GM23248 (cell line): ENCODE data around the gene ELMO1. TPM values are rescaled to one million over a fixed set of nuclear protein-coding genes. Genes with fewer than 3 reads are reported as not detected.

Experiments
- DNase-seq: peaks from one replicate; pipeline ENCODE4 v3.0.0-alpha.2; 2015
- H2AFZ ChIP-seq: fragments of 200-600 bp; sonication (generic); 2 replicates; pipeline ENCODE4 v1.6.1; 2016; ENCODE audit warnings: antibody characterized with exemption
- H3F3A ChIP-seq: fragments of 200-600 bp; sonication (generic); 2 replicates; pipeline ENCODE4 v1.6.1; 2016; ENCODE audit warnings: mild to moderate bottlenecking, antibody characterized with exemption, mixed run types; ENCODE audit not compliant: insufficient read depth
- H3K27ac ChIP-seq: fragments of 200-600 bp; sonication (generic); 2 replicates; pipeline ENCODE4 v1.5.1; 2016; ENCODE audit warnings: mild to moderate bottlenecking
- H3K27me3 ChIP-seq: fragments of 200-600 bp; sonication (generic); replicated peaks from 2 replicates; pipeline ENCODE4 v1.6.1; 2016; ENCODE audit warnings: mild to moderate bottlenecking; ENCODE audit not compliant: insufficient read depth
- H3K36me3 ChIP-seq: fragments of 200-600 bp; sonication (generic); 2 replicates; pipeline ENCODE4 v1.6.1; 2016; ENCODE audit warnings: low read depth, mild to moderate bottlenecking
- H3K4me1 ChIP-seq: fragments of 200-600 bp; sonication (generic); 2 replicates; pipeline ENCODE4 v1.6.1; 2016; ENCODE audit warnings: mild to moderate bottlenecking; ENCODE audit not compliant: insufficient read depth
- H3K4me2 ChIP-seq: fragments of 200-600 bp; sonication (generic); one replicate; pipeline ENCODE4 v1.6.1; 2016; ENCODE audit warnings: mild to moderate bottlenecking; ENCODE audit not compliant: unreplicated experiment
- H3K4me3 ChIP-seq: fragments of 200-600 bp; sonication (generic); 2 replicates; pipeline ENCODE4 v1.5.1; 2016; ENCODE audit warnings: mild to moderate bottlenecking
- H3K79me2 ChIP-seq: fragments of 200-600 bp; sonication (generic); 2 replicates; pipeline ENCODE4 v1.6.1; 2016; ENCODE audit warnings: mild to moderate bottlenecking; ENCODE audit not compliant: insufficient read depth
- H3K9ac ChIP-seq: fragments of 200-600 bp; sonication (generic); 2 replicates; pipeline ENCODE4 v1.6.1; 2016; ENCODE audit warnings: mild to moderate bottlenecking
- H3K9me2 ChIP-seq: fragments of 200-600 bp; sonication (generic); 2 replicates; pipeline ENCODE4 v1.6.1; 2016; ENCODE audit warnings: mixed run types, mild to moderate bottlenecking, moderate library complexity; ENCODE audit not compliant: insufficient read depth
- H3K9me3 ChIP-seq: fragments of 200-600 bp; sonication (generic); one replicate; pipeline ENCODE4 v1.6.1; 2017; ENCODE audit warnings: low read depth
- H4K20me1 ChIP-seq: fragments of 200-600 bp; sonication (generic); 2 replicates; pipeline ENCODE4 v1.6.0; 2016; ENCODE audit not compliant: insufficient read depth
- EZH2 ChIP-seq: fragments of 200-600 bp; sonication (generic); IDR thresholded peaks from 2 replicates; pipeline ENCODE4 v1.6.1; 2018; ENCODE audit warnings: antibody characterized with exemption, mild to moderate bottlenecking; ENCODE audit not compliant: insufficient read depth, poor library complexity, severe bottlenecking
- EZH2phosphoT487 ChIP-seq: fragments of 200-600 bp; sonication (generic); IDR thresholded peaks from 2 replicates; pipeline ENCODE4 v1.6.1; 2018; ENCODE audit warnings: antibody characterized with exemption, moderate library complexity, mild to moderate bottlenecking, low read depth; ENCODE audit not compliant: insufficient read depth
- whole genome bisulfite sequencing, 2 experiments: methylation state at CpG; one replicate each; pipeline ENCODE4 v1.1.6; 2015 to 2017; ENCODE audit warnings: low lambda C conversion rate in 2 of 2, low coverage in 1 of 2; ENCODE audit errors: missing lambda C conversion rate in 2 of 2; 5-methylcytosine and 5-hydroxymethylcytosine counted together
- in situ Hi-C: fragments of 300-500 bp; cut with MboI; formaldehyde crosslinking; loops from 2 replicates; pipeline ENCODE4 v1.15.0; 2020
- polyA plus RNA-seq: library from polyadenylated mRNA; unstranded; fragments of >200 nt; fragmentation: Nextera tagmentation; extraction: Ambion mirVana; gene quantifications from 2 replicates; pipeline ENCODE4 v1.2.1, GENCODE V29; 2016
- total RNA-seq: library from RNA; depleted of rRNA; stranded (reverse); fragments of >200 nt; shearing (Covaris generic); gene quantifications from 2 replicates; pipeline ENCODE4 v1.2.3, GENCODE V29; 2014

ELMO1 gene
- total and polyA plus RNA-seq, 2 experiments from 2014 or later, result not detected

- H3K27me3 ChIP-seq, result no peaks in the 10 kb centered on the region
- H3K4me2 ChIP-seq, result no peak overlapping the region
- DNase-seq, result no peak
- no peak overlapping the region for H3K27ac ChIP-seq
- H3F3A ChIP-seq, result no peaks in the 10 kb centered on the region
- H3K4me3 ChIP-seq, result no peak overlapping the region
- TF ChIP-seq EZH2phosphoT487 (no peak), EZH2 (no peak)
- H3K9ac ChIP-seq, result no peak overlapping the region
- 15 to 18% methylated on average over 5 of the region's 5 CpGs for WGBS, 2 experiments
- no peaks in the 10 kb centered on the region for H4K20me1 ChIP-seq
- H3K9me3 ChIP-seq, result no peaks in the 10 kb centered on the region
- H3K36me3 ChIP-seq, result no peaks in the 10 kb centered on the region
- H3K4me1 ChIP-seq, result no peaks in the 10 kb centered on the region
- H2AFZ ChIP-seq, result no peak overlapping the region
- no peaks in the 10 kb centered on the region for H3K79me2 ChIP-seq
- H3K9me2 ChIP-seq, result no peaks in the 10 kb centered on the region
- in situ Hi-C loops, result no loop called here
These were observed 132.6 kb downstream of the ELMO1 start for GRCh38 chr7:37315772-37316715.

GRCh38 chr7:37312608-37313007 lies 136.1 kb downstream of the ELMO1 start:
- Histone ChIP-seq H3K79me2 (no peaks in the 10 kb centered on the region), H3K9ac (no peak overlapping the region), H2AFZ (no peak overlapping the region), H4K20me1 (no peaks in the 10 kb centered on the region), H3K9me2 (no peaks in the 10 kb centered on the region), H3F3A (no peaks in the 10 kb centered on the region), H3K36me3 (no peaks in the 10 kb centered on the region), H3K27ac (no peak overlapping the region), H3K9me3 (no peaks in the 10 kb centered on the region), H3K4me2 (no peak overlapping the region), H3K4me1 (no peaks in the 10 kb centered on the region), H3K4me3 (no peak overlapping the region), H3K27me3 (no peaks in the 10 kb centered on the region)
- no peak for TF ChIP-seq EZH2
- no peak for TF ChIP-seq EZH2phosphoT487
- no peak for DNase-seq
- 22 to 34% methylated on average over 1 of the region's 1 CpG for WGBS, 2 experiments
- in situ Hi-C loops, result no loop called here

GRCh38 chr7:37311355-37311754 lies 137.3 kb downstream of the ELMO1 start:
- H4K20me1 ChIP-seq, result no peaks in the 10 kb centered on the region
- DNase-seq, result peak; percentile 24
- no peak overlapping the region for H3K27ac ChIP-seq
- H3K4me3 ChIP-seq, result no peak overlapping the region
- H3K4me1 ChIP-seq, result no peaks in the 10 kb centered on the region
- H2AFZ ChIP-seq, result no peak overlapping the region
- no peaks in the 10 kb centered on the region for H3K9me2 ChIP-seq
- no peak overlapping the region for H3K9ac ChIP-seq
- WGBS, 2 experiments, result 10 to 12% methylated on average over 6 of the region's 6 CpGs
- no peak overlapping the region for H3K4me2 ChIP-seq
- H3K79me2 ChIP-seq, result no peaks in the 10 kb centered on the region
- no peaks in the 10 kb centered on the region for H3K36me3 ChIP-seq
- H3F3A ChIP-seq, result no peaks in the 10 kb centered on the region
- H3K9me3 ChIP-seq, result no peaks in the 10 kb centered on the region
- in situ Hi-C loops, result no loop called here
- H3K27me3 ChIP-seq, result no peaks in the 10 kb centered on the region
- TF ChIP-seq EZH2phosphoT487 (no peak), EZH2 (no peak)

GRCh38 chr7:37310327-37311080 lies 138.2 kb downstream of the ELMO1 start:
- Histone ChIP-seq H3K4me1 (no peaks in the 10 kb centered on the region), H3K4me3 (no peak overlapping the region), H3K9ac (no peak overlapping the region), H3K4me2 (no peak overlapping the region), H3K79me2 (no peaks in the 10 kb centered on the region), H4K20me1 (no peaks in the 10 kb centered on the region), H3K9me3 (no peaks in the 10 kb centered on the region), H3F3A (no peaks in the 10 kb centered on the region), H3K9me2 (no peaks in the 10 kb centered on the region), H3K36me3 (no peaks in the 10 kb centered on the region), H3K27ac (no peak overlapping the region), H3K27me3 (no peaks in the 10 kb centered on the region), H2AFZ (no peak overlapping the region)
- no peak for DNase-seq
- TF ChIP-seq EZH2 (no peak), EZH2phosphoT487 (no peak)
- in situ Hi-C loops, result no loop called here
- WGBS, 2 experiments, result 60 to 72% methylated on average over 3 of the region's 3 CpGs
